GM10266 (cell line): ENCODE results near the gene LSP1.
"Not testable (repeated sequence)": the region's sequence is repeated elsewhere in the genome, so short reads cannot be mapped to it uniquely, and the experiment has no call there.

Source experiments
- DNase-seq: peaks from one replicate; pipeline ENCODE4 v3.0.0; 2012; ENCODE audit errors: extremely low spot score
- CTCF ChIP-seq: IDR thresholded peaks from 2 replicates; pipeline ENCODE4 v1.5.1; 2012; ENCODE audit warnings: mild to moderate bottlenecking, low read depth; ENCODE audit not compliant: control insufficient read depth, insufficient read depth; ENCODE audit errors: missing control alignments

The LSP1 gene

DNA sequence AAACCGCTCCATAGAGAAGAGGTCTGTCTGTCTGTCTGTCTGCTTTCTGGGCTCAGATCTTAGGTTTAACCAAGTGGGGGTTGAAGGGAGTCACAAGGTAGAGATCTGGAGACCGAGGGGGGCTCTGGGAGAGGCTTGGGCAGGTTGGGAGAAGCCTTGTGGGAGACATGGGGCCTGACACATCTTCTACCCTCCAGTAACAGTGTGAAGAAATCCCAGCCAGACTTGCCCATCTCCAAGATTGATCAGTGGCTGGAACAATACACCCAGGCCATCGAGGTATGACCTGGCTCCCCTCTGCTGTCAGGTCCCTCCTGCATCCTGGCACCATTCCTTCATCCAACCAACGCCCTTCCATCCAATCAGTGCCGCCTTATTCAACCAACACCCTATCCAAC is 31.4 kb downstream of the LSP1 start:
- no peak for TF ChIP-seq CTCF
- DNase-seq, result no peak

DNA sequence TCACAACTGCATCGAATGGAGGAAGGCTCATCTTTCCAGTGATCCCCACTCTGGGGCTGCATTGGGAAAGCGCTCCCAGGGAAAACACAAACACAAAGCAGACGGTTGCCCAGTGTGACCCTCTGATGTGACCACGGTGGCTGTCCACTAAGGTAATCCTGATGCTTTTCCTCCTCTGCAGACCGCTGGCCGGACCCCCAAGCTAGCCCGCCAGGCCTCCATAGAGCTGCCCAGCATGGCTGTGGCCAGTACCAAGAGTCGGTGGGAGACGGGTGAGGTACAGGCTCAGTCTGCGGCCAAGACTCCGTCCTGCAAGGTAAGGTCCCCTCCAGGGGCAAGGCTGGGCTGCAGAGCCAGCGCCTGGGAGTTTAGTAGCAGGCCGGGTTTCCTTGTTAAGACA is 33.7 kb downstream of the LSP1 start:
- not testable (repeated sequence) for DNase-seq

- DNase-seq, result no peak
- no peak for TF ChIP-seq CTCF
Observed at GRCh38 chr11:1887451-1888346, 34.8 kb downstream of the LSP1 start.

DNA sequence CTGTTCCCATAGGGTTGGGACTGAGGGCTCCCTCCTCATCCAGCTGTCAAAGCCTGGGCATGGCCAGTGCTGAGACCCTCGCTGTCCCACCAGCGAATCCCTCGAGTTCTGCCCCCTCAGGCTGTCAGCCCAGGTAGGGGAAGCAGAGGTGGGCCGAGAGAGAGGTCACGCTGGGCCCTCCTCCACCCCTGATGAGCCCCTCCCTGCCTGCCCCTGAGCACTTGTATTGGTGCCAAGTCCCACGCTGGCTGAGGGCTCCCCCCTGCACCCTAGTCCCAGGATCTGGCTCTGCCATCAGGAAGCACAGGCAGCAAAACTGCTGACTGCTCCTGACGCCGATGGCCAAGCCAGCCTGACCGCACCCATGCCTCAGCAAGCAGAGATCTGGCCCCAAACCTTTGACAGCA is 35.5 kb downstream of the LSP1 start:
- no peak for TF ChIP-seq CTCF
- DNase-seq, result no peak

DNA sequence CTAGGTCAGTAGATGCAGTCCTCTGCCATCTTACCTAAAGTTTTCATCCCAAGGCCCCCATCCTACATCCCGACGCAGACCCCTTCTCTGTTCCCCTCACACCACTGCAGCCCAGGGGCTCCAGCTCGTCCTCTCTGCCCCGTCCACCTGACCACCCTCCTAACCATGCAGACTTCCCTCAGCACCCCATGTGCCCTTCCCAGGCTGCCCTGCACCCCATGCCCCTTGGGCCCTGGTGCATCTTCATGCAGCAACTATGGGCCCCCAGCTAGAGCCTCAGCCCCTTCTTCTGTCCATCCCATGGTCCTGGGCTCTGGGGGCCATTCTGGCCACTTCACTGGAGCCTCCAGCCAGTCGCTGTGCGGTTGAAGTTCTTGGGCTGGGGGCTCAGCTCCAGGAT is 35.9 kb downstream of the LSP1 start:
- TF ChIP-seq CTCF, result no peak
- DNase-seq, result no peak

- TF ChIP-seq CTCF, result no peak
- no peak for DNase-seq
Observed at GRCh38 chr11:1889224-1889930, 36.5 kb downstream of the LSP1 start.

DNA sequence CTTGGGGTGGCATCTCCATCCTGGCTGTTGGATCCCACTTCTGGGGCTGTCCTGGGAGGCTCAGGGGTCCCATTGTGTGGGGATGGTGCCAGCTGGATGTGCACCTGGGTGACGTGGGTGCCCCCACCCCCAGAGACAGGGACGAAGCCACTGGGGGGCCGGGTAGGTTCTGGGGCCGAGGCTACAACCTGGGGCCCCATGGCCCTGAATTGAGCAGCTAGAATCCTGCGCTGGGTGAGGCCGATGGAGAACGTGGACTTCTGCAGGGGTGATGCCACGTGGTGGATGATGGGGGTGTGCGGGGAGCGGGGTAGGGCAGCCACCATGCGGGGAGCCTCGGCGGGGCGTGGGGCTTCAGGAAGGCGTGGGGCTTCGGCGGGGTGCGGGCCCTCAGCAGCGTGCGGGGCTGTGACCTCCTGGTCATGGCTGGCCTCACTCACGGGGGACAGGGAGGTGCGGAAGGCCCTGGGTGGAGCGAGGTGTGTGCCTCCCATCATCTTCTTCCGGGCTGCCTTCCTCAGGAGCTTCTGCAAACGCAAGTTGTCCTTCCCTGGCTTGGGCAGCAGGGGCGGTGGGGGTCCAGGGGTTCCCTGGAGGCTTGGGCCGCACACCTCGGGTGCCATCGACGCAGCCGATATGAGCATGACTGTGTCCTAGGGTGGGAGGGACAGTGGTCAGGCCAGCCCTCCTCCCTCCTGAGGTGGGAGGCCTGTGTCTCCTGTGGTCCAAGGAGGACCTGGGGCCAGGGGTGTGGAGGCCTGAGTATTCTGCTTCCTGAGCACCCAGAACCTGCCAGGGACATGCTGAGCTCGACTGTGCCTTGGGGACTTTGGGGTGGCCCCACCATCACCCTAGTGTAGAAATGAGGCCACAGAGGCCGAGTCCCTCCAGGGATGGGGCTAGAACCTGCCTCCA is 37.3 kb downstream of the LSP1 start:
- DNase-seq, result peak; percentile 42
- no peak for TF ChIP-seq CTCF
